Heart right ventricle (tissue), 16 donors: ENCODE results near the gene SLC22A16. TPM values are rescaled to one million over a fixed set of nuclear protein-coding genes. Genes with fewer than 3 reads are reported as not detected.

Experiments
- ATAC-seq, 8 donors: fragments of 200-7000 bp; cut with Tn5 transposase; one replicate each; pipeline ENCODE4 v1.9.1; 2020; ENCODE audit warnings: mild to moderate bottlenecking in 8 of 8, moderate library complexity in 8 of 8, moderate number of reproducible peaks in 1 of 8
- DNase-seq, 2 donors: peaks; one replicate each; pipeline ENCODE4 v3.0.0-alpha.2; 2020
- H3K27ac ChIP-seq, 10 donors: fragments of 200-600 bp; sonication (generic) in 2 of 10; one replicate each; pipeline versions ENCODE4 v1.5.0 to v1.8.0; 2020 to 2022; ENCODE audit warnings: mild to moderate bottlenecking in 3 of 10
- H3K27me3 ChIP-seq, 7 donors: fragments of 200-600 bp; one replicate each; pipeline ENCODE4 v1.8.0; 2021 to 2022; ENCODE audit warnings: mild to moderate bottlenecking in 2 of 7
- H3K36me3 ChIP-seq, 9 donors: fragments of 200-600 bp; sonication (generic) in 1 of 9; one replicate each; pipeline versions ENCODE4 v1.5.0 to v1.8.0; 2020 to 2022; ENCODE audit warnings: mild to moderate bottlenecking in 2 of 9
- H3K4me1 ChIP-seq, 9 donors: fragments of 200-600 bp; sonication (generic) in 1 of 9; one replicate each; pipeline versions ENCODE4 v1.5.0 to v1.8.0; 2020 to 2022; ENCODE audit warnings: mild to moderate bottlenecking in 4 of 9
- H3K4me3 ChIP-seq, 10 donors: fragments of 200-600 bp; sonication (generic) in 2 of 10; one replicate each; pipeline versions ENCODE4 v1.5.0 to v1.8.0; 2020 to 2022; ENCODE audit warnings: mild to moderate bottlenecking in 7 of 10, moderate library complexity in 2 of 10
- H3K9me3 ChIP-seq, 11 donors: fragments of 200-600 bp in 10 of 11; sonication (generic) in 2 of 11; one replicate each; pipeline versions ENCODE4 v1.5.0 to v1.8.0; 2013 to 2022; ENCODE audit warnings: mild to moderate bottlenecking in 2 of 11, control low read depth in 1 of 11, moderate library complexity in 1 of 11
- CTCF ChIP-seq, 9 donors: fragments of 200-600 bp; sonication (generic) in 2 of 9; IDR thresholded peaks; one replicate each; pipeline versions ENCODE4 v1.5.0 to v1.8.0; 2021 to 2022; ENCODE audit warnings: antibody characterized with exemption in 9 of 9, mild to moderate bottlenecking in 5 of 9, moderate library complexity in 1 of 9
- WGBS, 2 donors: extraction: QIAGEN DNeasy Blood & Tissue Kit; methylation state at CpG; one replicate each; pipeline ENCODE4 v1.1.7; 2013; ENCODE audit warnings: inconsistent platforms in 1 of 2; 5-methylcytosine and 5-hydroxymethylcytosine counted together
- intact Hi-C, 10 donors: fragments of 100-400 bp; cut with DNase I; formaldehyde crosslinking; loops; one replicate each; pipeline versions ENCODE4 v1.11.1 to v1.14.2; 2022
- polyA plus RNA-seq, 2 donors: library from polyadenylated mRNA; stranded (reverse); fragments of 200-250 nt; gene quantifications; one replicate each; pipeline ENCODE4 v1.2.3, GENCODE V29; 2013
- total RNA-seq, 10 donors: library from RNA; stranded (reverse); fragmentation: NEBNext Ultra II Directional in 3 of 10; extraction: Animal tissue kit (Norgen Biotek cat#: 25700) in 3 of 10; gene quantifications; one replicate each; pipeline versions ENCODE4 v1.2.1 to v1.2.4, GENCODE V29; 2021 to 2023
- donor health status: Arrhythmogenic right ventricular cardiomyopathy.
- donor health status: ischemic (EF 13 %, LVEDD 7.1; RV severe dilation, severe dysfunction).
- donor health status: healthy with polysubstance abuse.
- donor health status: DM: no; HTN: yes; CAD: no.
- donor health status: DM: no; HTN: no; CAD: no.
- donor health status: ischemic (EF 25% LVEDD 6.9; RV normal size, moderate dysfunction).
- donor health status: ischemic (EF 25% LVEDD 5.7; RV mildly dilated, moderate dysfunction).
- donor health status: healthy.
- donor health status: DM: yes; HTN: yes; CAD: no.
- donor health status: Ischemic cardiomyopathy.
- donor health status: ischemic (EF 35%, LVEDD 5.7; RV mildly dilated, moderate dysfunction).
- donor health status: nonischemic (EF 11% LVEDD 7.7; RV severe dilation, severe dysfunction).
- donor health status: DM: yes; HTN: yes; CAD: no.
- donor health status: PGD.
- donor health status: ischemic (EF 29% LVEDD 5.4; RV normal size, mild dysfunction).
- donor health status: nonischemic (EF 23%, LVEDD 6.1; RV moderate dilation, normal function).

SLC22A16 gene
- total and polyA plus RNA-seq, 12 donors = 0.09 to 1.9 (median 0.53) TPM; not detected in 9

GRCh38 chr6:110434961-110435602 is 41.3 kb downstream of the SLC22A16 start:
- DNase-seq (no peak), ATAC-seq (no peak)
- Histone ChIP-seq H3K9me3 (peaks cover 0 to 4% (median 0%) of the 10 kb centered on the region in 11 donors), H3K4me1 (peaks cover 0 to 13% (median 0%) of the 10 kb centered on the region in 9 donors), H3K4me3 (no peak overlapping the region), H3K27me3 (peaks cover 0 to 8% (median 0%) of the 10 kb centered on the region in 7 donors), H3K27ac (no peak overlapping the region), H3K36me3 (no peaks in the 10 kb centered on the region)
- no peak for TF ChIP-seq CTCF (IDR thresholded peaks at IDR 0.05)
- intact Hi-C loops = no loop called here
- 80 to 81% methylated on average over 7 of the region's 7 CpGs for WGBS, 2 donors

- Histone ChIP-seq H3K4me1 (peaks cover 0 to 13% (median 0%) of the 10 kb centered on the region in 9 donors), H3K27ac (no peak overlapping the region), H3K4me3 (no peak overlapping the region), H3K9me3 (peaks cover 0 to 4% (median 0%) of the 10 kb centered on the region in 11 donors), H3K27me3 (peaks cover 0 to 23% (median 0%) of the 10 kb centered on the region in 7 donors), H3K36me3 (no peaks in the 10 kb centered on the region)
- intact Hi-C loops = no loop called here
- WGBS, 2 donors = 71% methylated on average over 3 of the region's 3 CpGs
- DNase-seq = no peak
- TF ChIP-seq CTCF (IDR thresholded peaks at IDR 0.05) = no peak
- no peak for ATAC-seq
Measured at GRCh38 chr6:110432285-110432900, 44.0 kb downstream of the SLC22A16 start.

GRCh38 chr6:110430741-110431140 is 45.7 kb downstream of the SLC22A16 start:
- ATAC-seq = no peak
- Histone ChIP-seq H3K27me3 (peaks cover 0 to 35% (median 0%) of the 10 kb centered on the region in 7 donors), H3K36me3 (no peaks in the 10 kb centered on the region), H3K4me1 (peaks cover 0 to 13% (median 0%) of the 10 kb centered on the region in 9 donors), H3K4me3 (no peak overlapping the region), H3K9me3 (peaks cover 0 to 4% (median 0%) of the 10 kb centered on the region in 11 donors), H3K27ac (no peak overlapping the region)
- TF ChIP-seq CTCF (IDR thresholded peaks at IDR 0.05) = no peak
- WGBS, 2 donors = 80 to 84% methylated on average over 4 of the region's 4 CpGs
- no peak for DNase-seq
- intact Hi-C loops = no loop called here

GRCh38 chr6:110430236-110430635 is 46.2 kb downstream of the SLC22A16 start:
- no peaks in the 10 kb centered on the region for H3K36me3 ChIP-seq
- peaks cover 0 to 2% (median 0%) of the 10 kb centered on the region in 11 donors for H3K9me3 ChIP-seq
- DNase-seq (no peak), ATAC-seq (no peak)
- no peak overlapping the region for H3K27ac ChIP-seq
- H3K4me3 ChIP-seq = no peak overlapping the region
- peaks cover 0 to 13% (median 0%) of the 10 kb centered on the region in 9 donors for H3K4me1 ChIP-seq
- intact Hi-C loops = no loop called here
- 40 to 55% methylated on average over 5 of the region's 5 CpGs for WGBS, 2 donors
- TF ChIP-seq CTCF (IDR thresholded peaks at IDR 0.05) = no peak
- peaks cover 0 to 37% (median 0%) of the 10 kb centered on the region in 7 donors for H3K27me3 ChIP-seq
